Dermis microvascular lymphatic vessel endothelial cell (primary cell): ENCODE results near the gene FAAP20. TPM values are rescaled to one million over a fixed set of nuclear protein-coding genes. Genes with fewer than 3 reads are reported as not detected.

Experiments used
- DNase-seq, 2 donors: peaks; one replicate each; pipeline versions ENCODE4 v3.0.0 to v3.0.0-alpha.2; 2010; ENCODE audit warnings: low read depth in 2 of 2
- total RNA-seq: library from RNA; depleted of rRNA; stranded (reverse); fragments of >200 nt; gene quantifications from 2 replicates; pipeline ENCODE4 v1.2.1, GENCODE V29; 2014

FAAP20 gene
- total RNA-seq, 1 donor from 2014 or later, result 10.3 TPM

GRCh38 chr1:2230781-2231531, 36.4 kb upstream of the FAAP20 start:
- DNase-seq, result peak in 1 of 2 donors; percentile 28

- peak in 1 of 2 donors; percentile 55 for DNase-seq
Observed at GRCh38 chr1:2229911-2230731, 35.5 kb upstream of the FAAP20 start.

- peak in 1 of 2 donors; percentile 60 for DNase-seq
Observed at GRCh38 chr1:2229037-2229864, 34.7 kb upstream of the FAAP20 start.

DNA sequence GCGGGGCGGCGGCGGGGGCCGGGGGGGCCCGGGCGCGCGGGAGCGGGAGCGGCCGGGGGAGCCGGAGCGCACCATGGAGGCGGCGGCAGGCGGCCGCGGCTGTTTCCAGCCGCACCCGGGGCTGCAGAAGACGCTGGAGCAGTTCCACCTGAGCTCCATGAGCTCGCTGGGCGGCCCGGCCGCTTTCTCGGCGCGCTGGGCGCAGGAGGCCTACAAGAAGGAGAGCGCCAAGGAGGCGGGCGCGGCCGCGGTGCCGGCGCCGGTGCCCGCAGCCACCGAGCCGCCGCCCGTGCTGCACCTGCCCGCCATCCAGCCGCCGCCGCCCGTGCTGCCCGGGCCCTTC, 34.1 kb upstream of the FAAP20 start:
- DNase-seq, result peak in 1 of 2 donors; percentile 36

DNA sequence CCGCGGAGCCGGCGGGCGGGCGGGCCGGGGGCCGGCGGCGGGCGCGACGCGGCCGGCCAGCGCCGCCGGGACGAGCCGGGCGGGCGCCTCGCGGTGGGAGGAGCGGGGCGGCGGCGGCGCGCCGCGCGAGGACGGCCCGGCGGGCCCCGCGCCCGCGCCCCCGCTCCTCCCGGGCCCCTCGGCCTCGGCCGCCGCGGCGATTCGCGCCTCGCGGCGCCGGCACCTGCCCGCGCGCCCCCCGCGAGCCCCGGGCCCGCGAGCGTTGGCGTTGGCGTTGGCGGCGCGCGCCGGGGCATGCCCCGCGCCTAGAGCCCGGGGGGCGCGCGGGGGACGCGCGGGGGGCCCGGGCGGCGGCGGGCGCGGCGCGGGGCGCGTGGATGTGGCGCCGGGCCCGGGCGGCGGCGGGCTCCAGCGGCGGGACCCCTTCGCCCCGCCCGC, 33.6 kb upstream of the FAAP20 start, which contains the start of gene SKI:
Gene SKI, plus strand, starts transcription at position 163 of the 438 bp plus-strand sequence. CDS start 448 bp downstream, outside the sequence.
- no peak for DNase-seq

DNA sequence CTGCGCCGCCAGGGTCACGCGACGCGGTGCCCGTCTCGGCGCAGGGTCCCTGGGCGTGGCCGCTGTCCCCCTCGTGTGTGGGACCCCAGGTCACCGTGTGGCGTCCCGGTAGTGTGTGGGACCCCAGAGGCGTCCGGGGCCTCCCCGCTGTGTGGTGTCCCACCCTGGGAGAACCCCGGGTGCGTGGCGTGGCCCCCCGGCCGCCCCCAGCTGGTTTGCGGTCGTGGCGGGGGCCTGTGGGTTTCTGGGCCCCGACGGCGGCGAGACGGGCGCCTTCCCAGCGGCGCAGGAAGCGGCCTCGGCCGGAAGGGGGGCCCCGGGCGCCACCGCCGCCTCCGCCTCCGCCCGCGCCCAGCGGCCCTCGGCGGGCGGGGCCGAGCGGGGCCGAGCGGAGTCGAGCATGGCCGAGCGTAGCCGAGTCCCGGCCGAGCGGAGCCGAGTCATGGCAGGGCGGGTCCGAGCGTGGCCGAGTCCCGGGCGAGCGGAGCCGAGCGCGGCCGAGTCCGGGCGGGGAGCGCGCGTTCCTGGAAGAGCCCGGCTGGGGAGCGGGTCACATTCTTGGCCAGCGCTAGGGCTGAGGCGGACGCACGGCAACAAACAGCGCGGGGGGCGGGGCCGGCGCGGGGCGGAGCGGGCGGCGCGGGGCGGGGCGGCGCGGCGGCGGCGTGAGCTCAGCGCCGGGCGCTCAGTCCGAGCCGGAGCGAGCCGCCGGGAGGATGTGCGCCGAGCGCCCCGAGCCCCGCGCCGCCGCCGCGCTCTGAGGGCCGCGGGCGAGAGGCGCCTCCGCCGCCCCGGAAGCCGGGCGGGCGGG, 33.0 kb upstream of the FAAP20 start:
- DNase-seq, result peak; percentile 90 to 97

GRCh38 chr1:2226525-2227345, 32.2 kb upstream of the FAAP20 start:
- DNase-seq, result no peak

DNA sequence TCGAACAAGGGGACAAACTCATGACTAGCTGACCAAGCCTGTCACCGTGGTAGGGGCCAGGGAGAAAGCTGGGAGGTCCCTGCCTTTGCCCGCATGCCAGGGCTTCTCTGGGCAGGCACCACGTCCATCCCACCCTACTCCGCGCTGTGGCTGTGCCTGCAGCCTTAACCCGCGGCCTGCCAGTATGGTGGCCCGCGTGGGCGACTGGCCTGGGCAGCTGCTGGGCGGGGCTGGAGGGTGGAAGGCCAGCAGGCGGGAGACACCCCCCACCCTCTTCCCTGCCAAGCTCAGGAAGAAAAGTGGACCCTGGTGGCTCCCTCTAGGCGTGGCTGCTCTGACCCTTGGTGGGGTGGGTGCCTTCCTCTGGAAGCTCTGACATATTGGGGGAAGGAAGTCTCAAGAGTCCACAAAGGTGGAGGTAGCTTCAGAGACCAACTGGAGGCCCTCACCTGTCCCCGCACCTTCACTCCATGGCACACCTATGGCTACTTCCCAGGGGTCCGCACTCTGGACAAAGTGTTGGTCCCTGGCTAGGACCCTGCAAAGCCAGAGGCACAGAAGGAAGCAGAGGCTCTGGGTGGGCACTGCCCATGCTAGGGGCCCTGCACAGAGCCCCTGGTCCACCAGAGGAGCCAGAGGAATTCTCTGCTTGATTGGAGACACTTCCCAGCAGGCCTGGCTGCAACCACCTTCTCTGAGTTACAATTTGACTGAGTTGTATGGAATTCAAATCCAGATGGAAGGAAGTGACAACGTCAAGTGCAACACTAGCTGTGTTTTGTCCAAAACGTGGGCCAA, 30.3 kb upstream of the FAAP20 start:
- no peak for DNase-seq

DNA sequence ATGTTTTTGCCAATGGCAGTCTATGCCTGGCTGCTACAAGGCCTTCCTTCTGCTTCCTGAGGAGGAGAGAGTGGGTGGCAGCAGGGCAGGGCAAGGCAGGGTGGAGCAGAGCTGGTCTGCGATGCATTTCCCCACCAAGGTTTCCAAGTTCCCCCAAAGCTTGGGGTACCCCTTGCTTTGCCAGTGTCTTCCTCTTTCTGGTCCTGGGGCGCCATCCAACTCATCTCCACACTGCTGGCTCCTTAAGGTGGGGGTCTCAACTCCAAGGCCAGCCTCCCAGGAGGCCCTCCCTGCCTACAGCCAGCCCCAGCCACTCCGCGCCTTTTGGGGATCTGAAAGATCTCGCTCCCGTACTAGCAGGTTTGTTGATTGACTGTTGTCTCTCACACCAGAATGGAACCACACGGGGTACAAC, 29.6 kb upstream of the FAAP20 start:
- no peak for DNase-seq

GRCh38 chr1:2221271-2221670, 26.7 kb upstream of the FAAP20 start:
- DNase-seq, result no peak

DNA sequence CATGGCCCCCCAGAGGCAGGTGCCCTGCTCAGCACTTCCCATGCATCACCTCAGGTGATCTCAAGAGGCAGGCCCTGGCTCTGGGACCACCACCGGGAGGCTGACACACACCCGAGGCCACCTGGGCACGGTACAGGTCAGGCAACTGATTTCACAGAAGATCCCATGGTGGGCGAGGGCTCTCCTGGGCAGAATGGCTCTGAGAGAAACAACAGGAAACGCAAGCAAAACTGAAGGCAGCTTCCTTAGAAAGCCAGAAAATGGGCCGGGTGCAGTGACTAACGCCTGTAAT, 22.1 kb upstream of the FAAP20 start:
- no peak for DNase-seq

DNA sequence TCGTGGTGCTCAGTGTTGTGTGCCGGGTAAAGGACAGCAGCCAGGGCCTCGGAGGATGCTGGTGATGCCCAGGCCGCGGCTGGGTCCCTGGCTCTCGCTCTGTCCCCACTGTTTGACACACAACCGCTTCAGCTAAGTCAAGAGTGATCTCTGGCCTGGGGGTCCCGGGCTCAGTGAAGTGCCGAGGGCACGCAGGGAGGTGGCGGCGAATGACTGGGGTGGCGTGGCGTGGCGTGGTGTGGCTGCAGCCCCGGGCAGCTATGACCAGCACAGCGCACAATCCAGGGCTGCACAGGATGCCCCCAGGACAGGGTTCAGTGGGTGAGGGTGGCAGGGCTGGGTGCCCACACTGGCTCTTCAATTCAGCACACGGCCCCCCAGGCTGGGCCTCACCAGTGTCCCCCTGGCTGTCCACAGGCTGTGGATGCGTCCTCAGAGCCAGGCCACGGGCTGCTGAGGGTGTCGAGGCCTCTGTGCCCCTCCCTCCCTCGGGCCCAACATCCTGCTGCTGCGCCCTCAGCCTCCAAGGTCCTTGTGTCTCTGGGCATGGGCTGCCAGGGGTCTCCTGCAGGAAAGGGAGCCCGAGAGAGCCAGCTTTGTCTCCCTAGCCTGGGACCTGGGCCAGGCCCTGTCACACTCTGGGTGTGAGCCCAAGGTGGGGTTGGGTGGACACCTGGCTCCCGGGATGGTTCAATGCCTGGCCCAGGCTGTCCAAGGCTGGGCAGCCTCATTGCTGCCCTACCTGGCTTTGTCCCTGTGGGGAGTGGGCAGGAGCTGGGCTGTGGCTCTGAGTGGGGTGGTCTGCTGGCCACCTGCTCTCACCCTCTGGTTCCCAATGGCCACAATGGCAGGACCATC, 21.6 kb upstream of the FAAP20 start:
- DNase-seq, result no peak

- no peak for DNase-seq
Observed at GRCh38 chr1:2215329-2215728, 20.8 kb upstream of the FAAP20 start.

DNA sequence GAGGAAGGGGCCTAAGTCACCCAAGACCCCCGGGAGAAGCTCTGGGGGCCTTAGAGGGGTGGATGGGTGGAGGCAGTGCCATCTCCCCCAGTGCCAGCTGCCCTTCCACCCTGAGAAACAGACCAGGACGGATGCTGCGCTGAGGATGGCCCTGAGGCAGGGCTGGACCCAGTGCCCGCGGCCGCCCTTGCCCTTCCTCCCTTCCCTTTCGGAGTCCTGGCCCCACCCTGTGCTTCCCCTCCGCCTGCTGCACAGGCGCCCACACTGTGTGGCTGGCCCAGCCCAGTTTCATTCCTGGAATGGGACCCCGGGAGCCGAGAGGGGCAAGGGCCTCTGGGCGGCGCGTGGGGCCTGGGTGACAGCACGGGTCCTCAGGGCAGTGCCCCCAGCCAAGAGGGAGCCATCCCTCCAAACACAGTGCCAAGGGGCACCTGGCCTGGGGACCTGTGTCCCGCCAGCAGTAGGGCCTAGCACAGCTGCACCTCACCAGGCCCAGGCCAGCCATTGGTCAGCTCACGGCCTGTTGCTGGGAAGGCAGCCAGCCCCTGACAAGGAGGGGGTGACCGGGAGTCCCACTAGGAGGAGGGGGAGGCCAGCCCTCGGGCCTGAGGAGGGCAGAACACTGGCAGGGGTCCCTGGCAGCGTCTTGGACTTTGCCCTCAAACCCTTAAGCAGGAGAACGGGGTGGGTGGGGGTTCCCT, 20.1 kb upstream of the FAAP20 start:
- no peak for DNase-seq

- no peak for DNase-seq
Observed at GRCh38 chr1:2213576-2214505, 19.3 kb upstream of the FAAP20 start.
